Upper lobe of left lung (tissue), 4 donors: ENCODE measurements around the gene RUNX1.

ENCODE experiments used
- CTCF ChIP-seq, 6 experiments: fragments of 450-650 bp in 4 of 6; fragments of 200-600 bp in 2 of 6; sonication (generic) in 2 of 6; IDR thresholded peaks; one replicate each; pipeline ENCODE4 v1.5.1; 2016 to 2019; ENCODE audit warnings: antibody characterized with exemption in 6 of 6
- EP300 ChIP-seq, 4 donors: sonication (generic); formaldehyde crosslinking; IDR thresholded peaks; one replicate each; pipeline ENCODE4 v1.5.1; 2017; ENCODE audit warnings: antibody characterized with exemption in 4 of 4, control low read depth in 2 of 4
- POLR2A ChIP-seq, 4 donors: fragments of 450-650 bp; IDR thresholded peaks; one replicate each; pipeline ENCODE4 v1.5.1; 2016 to 2017; ENCODE audit warnings: antibody characterized with exemption in 4 of 4, mild to moderate bottlenecking in 2 of 4
- POLR2AphosphoS5 ChIP-seq, 2 donors: sonication (generic); formaldehyde crosslinking; IDR thresholded peaks; one replicate each; pipeline ENCODE4 v1.5.1; 2017; ENCODE audit warnings: antibody characterized with exemption in 2 of 2

- TF ChIP-seq CTCF (IDR thresholded peaks at IDR 0.05) (no peak), POLR2A (IDR thresholded peaks at IDR 0.05) (no peak), EP300 (IDR thresholded peaks at IDR 0.05) (no peak), POLR2AphosphoS5 (IDR thresholded peaks at IDR 0.05) (no peak)
Measured at GRCh38 chr21:34779860-34780259, 269.2 kb downstream of the RUNX1 start.
